Astrocyte of the spinal cord (primary cell): ENCODE data around the gene POGZ.

Source experiments
- DNase-seq: peaks from one replicate; pipeline ENCODE4 v3.0.0; 2011; ENCODE audit warnings: low read depth, low spot score
- H3K4me3 ChIP-seq: 2 replicates; pipeline ENCODE4 v1.5.1; 2011; ENCODE audit warnings: low read depth, mild to moderate bottlenecking, low read length, moderate library complexity
- in situ Hi-C: cut with HindIII; loops from 2 replicates; pipeline ENCODE4 v1.10.0; 2017; ENCODE audit warnings: low sequenced_read_pairs
- TF ChIP-seq, protein P1 (sequence below): IDR thresholded peaks from 2 replicates; pipeline ENCODE4 v1.5.1; 2012; ENCODE audit warnings: low read depth, mild to moderate bottlenecking, low read length, inconsistent platforms

POGZ gene

DNA sequence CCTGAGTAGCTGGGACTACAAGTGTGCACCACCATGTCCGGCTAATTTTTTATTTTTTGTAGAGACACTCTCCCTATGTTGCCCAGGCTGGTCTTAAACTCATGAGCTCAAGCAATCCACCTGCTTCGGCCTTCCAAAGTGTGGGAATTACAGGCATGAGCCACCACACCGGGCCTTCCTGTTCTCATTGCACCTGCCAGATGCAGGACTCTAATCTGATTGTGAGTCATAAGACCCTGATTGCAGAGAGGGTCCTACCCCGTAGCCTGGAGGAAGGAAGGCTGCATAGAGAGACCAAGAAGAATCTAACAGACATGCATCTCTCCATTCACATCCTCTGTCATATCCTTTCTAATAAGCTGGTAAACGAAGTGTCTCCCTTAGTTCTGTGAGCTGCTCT is 32.3 kb upstream of the POGZ start:
- no peak for DNase-seq
- TF ChIP-seq, protein P1, sequence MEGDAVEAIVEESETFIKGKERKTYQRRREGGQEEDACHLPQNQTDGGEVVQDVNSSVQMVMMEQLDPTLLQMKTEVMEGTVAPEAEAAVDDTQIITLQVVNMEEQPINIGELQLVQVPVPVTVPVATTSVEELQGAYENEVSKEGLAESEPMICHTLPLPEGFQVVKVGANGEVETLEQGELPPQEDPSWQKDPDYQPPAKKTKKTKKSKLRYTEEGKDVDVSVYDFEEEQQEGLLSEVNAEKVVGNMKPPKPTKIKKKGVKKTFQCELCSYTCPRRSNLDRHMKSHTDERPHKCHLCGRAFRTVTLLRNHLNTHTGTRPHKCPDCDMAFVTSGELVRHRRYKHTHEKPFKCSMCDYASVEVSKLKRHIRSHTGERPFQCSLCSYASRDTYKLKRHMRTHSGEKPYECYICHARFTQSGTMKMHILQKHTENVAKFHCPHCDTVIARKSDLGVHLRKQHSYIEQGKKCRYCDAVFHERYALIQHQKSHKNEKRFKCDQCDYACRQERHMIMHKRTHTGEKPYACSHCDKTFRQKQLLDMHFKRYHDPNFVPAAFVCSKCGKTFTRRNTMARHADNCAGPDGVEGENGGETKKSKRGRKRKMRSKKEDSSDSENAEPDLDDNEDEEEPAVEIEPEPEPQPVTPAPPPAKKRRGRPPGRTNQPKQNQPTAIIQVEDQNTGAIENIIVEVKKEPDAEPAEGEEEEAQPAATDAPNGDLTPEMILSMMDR = no peak
- H3K4me3 ChIP-seq = no peak overlapping the region
- in situ Hi-C loops = no loop called here

DNA sequence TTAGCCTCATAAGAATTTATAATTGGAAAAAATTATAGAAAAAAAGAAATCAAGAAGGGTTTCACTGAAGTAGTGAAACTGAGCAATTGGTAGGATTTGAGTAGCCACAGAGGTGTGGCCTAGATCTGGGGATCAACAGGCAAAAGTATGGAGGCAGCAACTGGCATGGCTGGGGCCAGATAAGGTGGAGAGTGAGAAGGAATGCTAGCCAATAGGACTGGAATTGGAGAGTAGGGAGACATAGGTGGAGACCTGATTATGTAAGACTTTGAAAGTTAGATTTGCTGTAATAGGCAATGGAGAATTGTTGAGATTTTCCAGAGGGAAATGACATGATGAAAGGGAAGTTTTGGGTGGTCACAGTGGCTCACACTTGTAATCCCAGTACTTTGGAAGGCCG is 27.3 kb upstream of the POGZ start:
- in situ Hi-C loops = no loop called here
- no peak overlapping the region for H3K4me3 ChIP-seq
- no peak for DNase-seq
- TF ChIP-seq, protein P1 = no peak

DNA sequence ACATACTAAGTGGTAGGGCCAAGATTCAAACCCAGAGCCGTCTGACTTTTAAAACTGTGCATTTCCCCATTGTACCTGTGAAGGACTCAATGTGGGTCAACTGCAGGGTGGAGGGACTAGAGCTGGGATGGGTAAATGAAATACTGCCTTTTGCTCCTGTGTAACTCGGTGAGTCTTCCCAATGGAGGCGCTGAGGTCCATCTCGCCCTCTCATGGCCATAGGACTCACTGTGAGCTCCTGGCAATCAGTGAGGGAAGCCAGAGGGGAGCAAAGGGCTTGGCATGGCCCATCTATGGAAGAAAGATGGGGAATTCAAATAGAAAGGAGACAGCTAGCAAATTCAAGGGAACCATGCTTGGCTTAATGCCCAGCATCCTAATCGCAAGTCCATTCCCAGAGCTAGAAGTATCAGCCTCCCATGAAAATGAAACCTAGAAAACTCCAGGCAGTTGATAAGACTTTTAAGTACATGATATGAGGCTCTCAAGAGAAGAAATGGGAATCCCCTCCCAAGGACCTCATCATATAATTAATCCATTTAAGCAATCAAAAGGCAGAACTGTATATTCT is 26.5 kb upstream of the POGZ start:
- in situ Hi-C loops = no loop called here
- DNase-seq = no peak
- TF ChIP-seq, protein P1 = no peak
- H3K4me3 ChIP-seq = no peak overlapping the region

DNA sequence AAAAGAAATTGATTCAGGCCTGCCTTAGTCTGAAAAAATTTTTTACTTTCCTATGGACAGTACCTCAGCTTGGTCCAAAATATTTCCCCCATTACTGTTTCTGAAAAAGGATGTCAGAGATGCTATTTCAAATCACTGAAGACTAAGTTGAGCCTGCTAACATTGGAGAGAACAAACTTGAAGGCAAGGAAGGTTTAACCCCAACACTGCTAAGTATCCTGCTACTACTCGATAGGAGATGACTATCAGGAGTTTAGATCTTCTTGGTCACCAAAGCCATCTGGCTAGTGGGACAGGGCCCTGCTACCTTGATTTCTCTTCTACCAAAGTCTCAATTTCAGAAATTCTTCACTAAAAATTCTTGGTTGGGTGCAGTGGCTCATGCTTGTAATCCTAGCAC is 22.7 kb upstream of the POGZ start:
- TF ChIP-seq, protein P1 = no peak
- no peak for DNase-seq
- in situ Hi-C loops = no loop called here
- no peak overlapping the region for H3K4me3 ChIP-seq

DNA sequence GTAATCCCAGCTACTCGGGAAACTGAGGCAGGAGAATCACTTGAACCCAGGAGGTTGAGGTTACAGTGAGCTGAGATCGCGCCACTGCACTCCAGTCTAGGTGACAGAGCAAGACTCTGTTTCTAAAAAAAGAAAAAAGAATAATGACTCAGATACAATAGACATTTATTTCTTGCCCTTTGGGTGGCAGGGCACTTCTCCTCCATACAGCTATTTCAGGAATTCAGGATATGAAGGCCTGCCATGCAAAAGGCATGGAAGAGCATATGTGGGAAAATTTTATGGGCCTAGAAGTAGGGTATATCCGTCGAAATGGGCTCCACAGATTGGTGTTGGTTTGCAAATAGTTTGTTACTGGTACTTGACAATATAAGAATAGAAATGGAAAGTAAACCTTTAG is 20.2 kb upstream of the POGZ start:
- TF ChIP-seq, protein P1 = no peak
- in situ Hi-C loops = no loop called here
- DNase-seq = no peak

DNA sequence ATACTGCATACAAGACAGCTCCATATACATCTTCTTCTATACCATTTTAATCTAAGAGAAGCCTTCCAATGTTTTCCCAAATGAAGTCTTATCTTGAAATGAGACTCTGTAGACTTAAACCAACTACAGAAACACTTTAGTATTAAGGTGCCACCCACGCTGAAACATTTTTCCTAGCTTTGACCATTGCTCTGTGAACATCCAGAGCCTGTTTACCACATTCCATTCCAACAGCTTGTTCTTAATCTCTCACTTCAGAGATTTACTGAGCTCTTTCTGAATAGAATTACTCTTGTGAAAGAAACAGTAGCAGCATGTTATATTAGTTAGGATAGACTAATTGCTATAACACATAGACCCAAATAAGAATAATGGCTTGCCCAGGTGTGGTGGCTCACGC is 19.6 kb upstream of the POGZ start:
- no peak for DNase-seq
- H3K4me3 ChIP-seq = no peak overlapping the region
- TF ChIP-seq, protein P1 = no peak
- in situ Hi-C loops = no loop called here

More for the DNA sequence above, 20.2 kb upstream of the POGZ start:
- no peak overlapping the region for H3K4me3 ChIP-seq

DNA sequence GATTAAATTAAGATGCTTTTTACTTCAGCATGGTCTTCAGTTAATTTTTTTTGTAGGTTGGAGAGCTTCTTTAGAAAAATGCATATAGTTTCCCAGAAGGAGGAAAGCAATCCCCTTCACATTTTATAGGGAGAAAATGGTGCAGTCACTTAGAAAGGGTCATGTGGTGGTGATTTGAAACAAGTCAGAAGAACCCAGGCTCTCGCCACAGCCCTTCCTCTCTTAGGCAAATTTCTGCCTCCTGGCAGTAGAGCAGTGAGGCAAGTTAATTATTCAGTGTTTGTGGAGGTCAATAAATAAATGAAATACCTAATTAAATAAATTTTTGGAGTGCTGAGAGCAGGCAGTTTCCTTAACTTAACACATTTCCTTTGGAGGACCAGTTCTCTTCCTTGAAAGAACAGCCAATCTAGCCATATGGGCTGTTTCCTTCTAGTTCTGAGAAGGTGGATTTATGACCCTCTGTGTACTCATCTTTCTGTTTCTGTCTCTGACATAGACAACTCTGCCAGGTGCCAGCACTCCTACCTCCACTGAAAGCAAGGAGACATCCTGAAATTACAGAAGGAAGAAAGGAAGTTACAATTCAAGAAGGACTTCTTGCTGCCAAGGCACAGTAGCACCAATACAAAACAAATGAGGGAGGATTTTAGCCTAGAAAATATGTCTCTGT is 19.0 kb upstream of the POGZ start:
- H3K4me3 ChIP-seq = no peak overlapping the region
- TF ChIP-seq, protein P1 = no peak
- DNase-seq = no peak
- in situ Hi-C loops = no loop called here
